Mesothelial cell of epicardium (in vitro differentiated cells): Measurements from ENCODE around the gene ONECUT1. TPM values are rescaled to one million over a fixed set of nuclear protein-coding genes. Genes with fewer than 3 reads are reported as not detected.

Source experiments
- DNase-seq, 2 experiments: peaks; one replicate each; pipeline ENCODE4 v3.0.0; 2021; ENCODE audit warnings: low spot score in 2 of 2; ENCODE audit not compliant: unreplicated experiment in 2 of 2
- H3K27ac Mint-ChIP-seq: 2 replicates; pipeline ENCODE4 v1.8.0; 2021; ENCODE audit warnings: mixed read lengths
- H3K27me3 Mint-ChIP-seq: 2 replicates; pipeline ENCODE4 v1.8.0; 2021; ENCODE audit warnings: low read depth, mixed read lengths
- H3K36me3 Mint-ChIP-seq: 2 replicates; pipeline ENCODE4 v1.8.0; 2021; ENCODE audit warnings: mixed read lengths
- H3K4me1 Mint-ChIP-seq: 2 replicates; pipeline ENCODE4 v1.8.0; 2021; ENCODE audit warnings: mixed read lengths
- H3K4me3 Mint-ChIP-seq: 2 replicates; pipeline ENCODE4 v1.8.0; 2021; ENCODE audit warnings: mild to moderate bottlenecking, moderate library complexity, mixed read lengths
- H3K9me3 Mint-ChIP-seq: 2 replicates; pipeline ENCODE4 v1.8.0; 2021; ENCODE audit warnings: mixed read lengths
- CTCF ChIP-seq: fragments of 200-600 bp; sonication (generic); IDR thresholded peaks from one replicate; pipeline ENCODE4 v1.5.0; 2021; ENCODE audit warnings: antibody characterized with exemption; ENCODE audit not compliant: unreplicated experiment
- total RNA-seq: library from RNA; stranded (reverse); gene quantifications from 3 replicates; pipeline ENCODE4 v1.2.1, GENCODE V29; 2021

ONECUT1 gene
- total RNA-seq, 1 donor from 2014 or later = 0.18 TPM

- no peak for DNase-seq
- H3K27ac Mint-ChIP-seq = no peak overlapping the region
- no peaks in the 10 kb centered on the region for H3K36me3 Mint-ChIP-seq
- no peak for TF ChIP-seq CTCF
- peaks cover 7% of the 10 kb centered on the region for H3K4me1 Mint-ChIP-seq
- no peaks in the 10 kb centered on the region for H3K9me3 Mint-ChIP-seq
- peaks cover 99% of the 10 kb centered on the region for H3K27me3 Mint-ChIP-seq
- H3K4me3 Mint-ChIP-seq = no peak overlapping the region
These were observed 9.1 kb upstream of the ONECUT1 start for GRCh38 chr15:52799145-52799811.

- no peaks in the 10 kb centered on the region for H3K36me3 Mint-ChIP-seq
- peaks cover 3% of the 10 kb centered on the region for H3K4me1 Mint-ChIP-seq
- no peaks in the 10 kb centered on the region for H3K9me3 Mint-ChIP-seq
- TF ChIP-seq CTCF = no peak
- peaks cover 100% of the 10 kb centered on the region for H3K27me3 Mint-ChIP-seq
- H3K27ac Mint-ChIP-seq = no peak overlapping the region
- DNase-seq = no peak
- no peak overlapping the region for H3K4me3 Mint-ChIP-seq
These were observed 8.5 kb upstream of the ONECUT1 start for GRCh38 chr15:52798529-52799101.

GRCh38 chr15:52797625-52798501, 7.7 kb upstream of the ONECUT1 start:
- H3K36me3 Mint-ChIP-seq = no peaks in the 10 kb centered on the region
- no peak overlapping the region for H3K4me3 Mint-ChIP-seq
- no peak for TF ChIP-seq CTCF
- peaks cover 100% of the 10 kb centered on the region for H3K27me3 Mint-ChIP-seq
- no peaks in the 10 kb centered on the region for H3K9me3 Mint-ChIP-seq
- no peaks in the 10 kb centered on the region for H3K4me1 Mint-ChIP-seq
- no peak for DNase-seq
- no peak overlapping the region for H3K27ac Mint-ChIP-seq

GRCh38 chr15:52796753-52797520, 6.8 kb upstream of the ONECUT1 start:
- TF ChIP-seq CTCF = no peak
- Mint-ChIP-seq H3K27me3 (peaks cover 100% of the 10 kb centered on the region), H3K4me3 (no peak overlapping the region), H3K36me3 (no peaks in the 10 kb centered on the region), H3K27ac (no peak overlapping the region), H3K9me3 (no peaks in the 10 kb centered on the region), H3K4me1 (no peaks in the 10 kb centered on the region)
- no peak for DNase-seq

GRCh38 chr15:52796228-52796521, 6.0 kb upstream of the ONECUT1 start:
- peaks cover 100% of the 10 kb centered on the region for H3K27me3 Mint-ChIP-seq
- H3K27ac Mint-ChIP-seq = no peak overlapping the region
- DNase-seq = no peak
- TF ChIP-seq CTCF = no peak
- no peak overlapping the region for H3K4me3 Mint-ChIP-seq
- no peaks in the 10 kb centered on the region for H3K9me3 Mint-ChIP-seq
- H3K4me1 Mint-ChIP-seq = no peaks in the 10 kb centered on the region
- H3K36me3 Mint-ChIP-seq = no peaks in the 10 kb centered on the region
